ENCODE results near the gene PCSK1N. TPM values are rescaled to one million over a fixed set of nuclear protein-coding genes. Genes with fewer than 3 reads are reported as not detected.
A peak's percentile ranks its signal among the peaks of the same experiment; 100 is the strongest.
"Not testable (repeated sequence)": the region's sequence is repeated elsewhere in the genome, so short reads cannot be mapped to it uniquely, and the experiment has no call there.

The PCSK1N gene
- total RNA-seq (1 to 10 TPM; 1.6 to 8.3 (median 4.9) TPM), polyA plus RNA-seq (9.6 TPM)
- long read RNA-seq, donor 1, transcript PCSK1N-201 (3 exons, 1,050 nt), result major isoform, 5 of 8 reads
- long read RNA-seq, donor 1, partial matches to known transcripts, result 3 of 8 reads
- long read RNA-seq, donor 1, other reads (novel, unspliced or antisense), result 0 of 8 reads
- long read RNA-seq, donor 2, transcript PCSK1N-201 (3 exons, 1,050 nt), result major isoform, 19 of 21 reads
- long read RNA-seq, donor 2, partial matches to known transcripts, result 2 of 21 reads
- long read RNA-seq, donor 2, other reads (novel, unspliced or antisense), result 0 of 21 reads
- long read RNA-seq, donor 3, partial matches to known transcripts, result 0 of 4 reads
- long read RNA-seq, donor 3, other reads (novel, unspliced or antisense), result 0 of 4 reads
- long read RNA-seq, donor 4, transcript PCSK1N-201 (3 exons, 1,050 nt), result major isoform, 5 of 6 reads
- long read RNA-seq, donor 4, partial matches to known transcripts, result 1 of 6 reads
- long read RNA-seq, donor 4, other reads (novel, unspliced or antisense), result 0 of 6 reads

- intact Hi-C loops (cut with DNase I), result no loop called here
- DNase-seq (no peak), ATAC-seq (no peak)
- Histone ChIP-seq H3K9me3 (ENCODE audit: control insufficient read depth, low read length) (no peaks in the 10 kb centered on the region), H3K4me3 (ENCODE audit: low read length) (peak within 1 kb of the TSS; percentile 52), H3K27me3 (ENCODE audit: control insufficient read depth, insufficient read depth) (no peaks in the 10 kb centered on the region), H3K27ac (ENCODE audit: low read length) (no peak within 1 kb of the TSS), H3K4me1 (ENCODE audit: control insufficient read depth, insufficient read depth, low read length) (no peaks in the 10 kb centered on the region)
- 15% methylated on average over 33 of the region's 35 CpGs for WGBS
These were observed at the start of gene PCSK1N for GRCh38 chrX:48835524-48836329. Gene PCSK1N (minus strand): TSS chrX:48835610. CDS start chrX:48835532, 78 bp downstream.

DNA sequence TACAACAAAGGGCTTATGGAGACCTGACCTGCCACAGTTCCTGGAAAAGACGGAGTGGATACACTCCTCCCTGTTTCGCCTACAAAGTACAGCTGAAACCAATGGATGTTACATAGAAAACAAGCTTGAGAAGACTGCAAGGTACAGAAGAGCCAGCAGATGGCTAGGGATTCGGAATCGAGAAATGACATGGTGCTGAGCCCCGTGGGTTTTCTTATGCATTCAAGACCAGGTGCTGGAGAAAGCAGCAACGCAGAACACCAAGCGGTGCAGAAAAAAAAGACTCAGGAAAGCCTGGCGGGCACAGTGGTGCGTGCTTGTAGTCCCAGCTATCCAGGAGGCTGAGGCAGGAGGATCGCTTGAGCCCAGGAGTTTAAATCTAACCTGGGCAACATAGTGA lies 48.3 kb upstream of the PCSK1N start:
- ATAC-seq (no peak), DNase-seq (no peak)
- Histone ChIP-seq H3K4me3 (ENCODE audit: low read length) (no peak overlapping the region), H3K27ac (ENCODE audit: low read length) (no peak overlapping the region), H3K27me3 (ENCODE audit: control insufficient read depth, insufficient read depth) (no peaks in the 10 kb centered on the region), H3K9me3 (ENCODE audit: control insufficient read depth, low read length) (no peaks in the 10 kb centered on the region), H3K4me1 (ENCODE audit: control insufficient read depth, insufficient read depth, low read length) (no peaks in the 10 kb centered on the region)
- intact Hi-C loops (cut with DNase I), result no loop called here
- WGBS, result 74% methylated on average over 10 of the region's 10 CpGs

DNA sequence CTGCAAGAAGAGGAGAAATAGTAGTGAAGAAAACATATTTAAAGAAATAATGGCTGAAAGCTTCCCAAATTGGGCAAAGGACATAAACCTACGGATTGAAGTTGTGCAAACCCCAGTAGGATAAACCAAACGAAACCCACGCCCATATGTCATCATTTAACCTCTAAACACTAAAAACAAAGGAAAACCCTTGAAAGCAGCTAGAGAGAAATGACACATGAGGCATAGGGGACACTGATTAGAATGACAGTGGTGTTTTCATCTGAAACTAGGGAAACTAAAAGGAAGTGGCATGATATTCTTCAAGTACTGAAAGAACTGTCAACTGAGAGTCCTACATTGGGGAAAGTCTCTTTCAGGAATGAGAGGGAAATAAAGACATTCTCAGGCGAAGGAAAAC lies 41.5 kb upstream of the PCSK1N start:
- H3K4me3 ChIP-seq (ENCODE audit: low read length); H3K27me3 ChIP-seq (ENCODE audit: control insufficient read depth, insufficient read depth); DNase-seq; H3K4me1 ChIP-seq (ENCODE audit: control insufficient read depth, insufficient read depth, low read length); H3K9me3 ChIP-seq (ENCODE audit: control insufficient read depth, low read length); ATAC-seq; H3K27ac ChIP-seq (ENCODE audit: low read length); intact Hi-C loops (cut with DNase I): not testable (repeated sequence)
- 68% methylated on average over 4 of the region's 4 CpGs for WGBS

DNA sequence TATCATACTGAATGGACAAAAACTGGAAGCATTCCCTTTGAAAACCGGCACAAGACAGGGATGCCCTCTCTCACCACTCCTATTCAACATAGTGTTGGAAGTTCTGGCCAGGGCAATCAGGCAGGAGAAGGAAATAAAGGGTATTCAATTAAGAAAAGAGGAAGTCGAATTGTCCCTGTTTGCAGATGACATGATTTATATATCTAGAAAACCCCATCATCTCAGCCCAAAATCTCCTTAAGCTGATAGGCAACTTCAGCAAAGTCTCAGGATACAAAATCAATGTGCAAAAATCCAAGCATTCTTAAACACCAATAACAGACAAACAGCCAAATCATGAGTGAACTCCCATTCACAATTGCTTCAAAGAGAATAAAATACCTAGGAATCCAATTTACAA lies 36.6 kb upstream of the PCSK1N start:
- H3K27me3 ChIP-seq (ENCODE audit: control insufficient read depth, insufficient read depth); intact Hi-C loops (cut with DNase I); ATAC-seq; H3K4me1 ChIP-seq (ENCODE audit: control insufficient read depth, insufficient read depth, low read length); H3K4me3 ChIP-seq (ENCODE audit: low read length); H3K27ac ChIP-seq (ENCODE audit: low read length); DNase-seq; H3K9me3 ChIP-seq (ENCODE audit: control insufficient read depth, low read length): not testable (repeated sequence)
- WGBS, result 50% methylated on average over 1 of the region's 2 CpGs

- Histone ChIP-seq H3K4me1 (ENCODE audit: control insufficient read depth, insufficient read depth, low read length) (no peaks in the 10 kb centered on the region), H3K9me3 (ENCODE audit: control insufficient read depth, low read length) (no peaks in the 10 kb centered on the region), H3K27ac (ENCODE audit: low read length) (no peak overlapping the region), H3K4me3 (ENCODE audit: low read length) (no peak overlapping the region), H3K27me3 (ENCODE audit: control insufficient read depth, insufficient read depth) (no peaks in the 10 kb centered on the region)
- DNase-seq (no peak), ATAC-seq (no peak)
- 39% methylated on average over 4 of the region's 4 CpGs for WGBS
- intact Hi-C loops (cut with DNase I), result no loop called here
These were observed 28.8 kb upstream of the PCSK1N start for GRCh38 chrX:48864210-48864609.

- DNase-seq (no peak), ATAC-seq (no peak)
- Histone ChIP-seq H3K27me3 (ENCODE audit: control insufficient read depth, insufficient read depth) (no peaks in the 10 kb centered on the region), H3K9me3 (ENCODE audit: control insufficient read depth, low read length) (no peaks in the 10 kb centered on the region), H3K27ac (ENCODE audit: low read length) (no peak overlapping the region), H3K4me3 (ENCODE audit: low read length) (no peak overlapping the region), H3K4me1 (ENCODE audit: control insufficient read depth, insufficient read depth, low read length) (no peaks in the 10 kb centered on the region)
- intact Hi-C loops (cut with DNase I), result no loop called here
- WGBS, result 43% methylated on average over 5 of the region's 5 CpGs
These were observed 19.5 kb upstream of the PCSK1N start for GRCh38 chrX:48854898-48855297.

DNA sequence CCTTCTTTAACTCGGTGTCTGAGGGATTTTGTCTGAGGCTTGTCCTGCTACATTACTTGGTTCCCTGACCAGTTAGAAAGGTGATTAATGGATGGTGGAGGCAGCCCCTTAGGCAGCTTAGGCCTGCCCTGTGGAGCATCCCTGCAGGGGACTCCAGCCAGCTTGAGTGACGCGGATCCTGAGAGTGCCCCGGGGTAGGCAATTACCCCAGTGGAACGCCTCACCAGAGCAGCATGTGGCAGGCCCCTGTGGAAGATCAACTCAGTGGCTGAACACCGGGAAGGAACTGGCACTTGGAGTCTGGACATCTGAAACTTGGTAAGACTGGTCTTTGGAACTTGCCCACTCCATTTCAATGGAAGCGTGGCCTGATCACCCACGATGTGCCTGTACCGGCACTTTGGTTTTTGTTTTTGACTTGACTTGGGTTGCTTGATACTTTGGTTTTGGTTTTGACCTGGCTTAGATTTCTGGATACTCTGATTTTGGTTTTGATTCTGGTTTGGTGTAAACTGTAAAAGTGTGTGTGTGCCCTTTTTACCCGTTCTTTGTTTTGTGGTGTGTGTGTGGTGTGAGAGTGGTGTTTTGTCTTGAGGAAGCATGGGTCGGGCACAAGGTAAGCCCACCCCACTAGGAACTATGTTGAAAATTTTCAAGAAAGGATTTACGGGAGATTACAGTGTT lies 18.9 kb upstream of the PCSK1N start:
- not testable (repeated sequence) for ATAC-seq

GRCh38 chrX:48853494-48853893 lies 18.1 kb upstream of the PCSK1N start:
- H3K9me3 ChIP-seq (ENCODE audit: control insufficient read depth, low read length); ATAC-seq; H3K4me3 ChIP-seq (ENCODE audit: low read length); DNase-seq; H3K27me3 ChIP-seq (ENCODE audit: control insufficient read depth, insufficient read depth); H3K4me1 ChIP-seq (ENCODE audit: control insufficient read depth, insufficient read depth, low read length); intact Hi-C loops (cut with DNase I); H3K27ac ChIP-seq (ENCODE audit: low read length): not testable (repeated sequence)

More for the DNA sequence above, 18.9 kb upstream of the PCSK1N start:
- DNase-seq; H3K27me3 ChIP-seq (ENCODE audit: control insufficient read depth, insufficient read depth); H3K27ac ChIP-seq (ENCODE audit: low read length); intact Hi-C loops (cut with DNase I); H3K4me1 ChIP-seq (ENCODE audit: control insufficient read depth, insufficient read depth, low read length); H3K9me3 ChIP-seq (ENCODE audit: control insufficient read depth, low read length); H3K4me3 ChIP-seq (ENCODE audit: low read length): not testable (repeated sequence)
- 85% methylated on average over 12 of the region's 12 CpGs for WGBS

DNA sequence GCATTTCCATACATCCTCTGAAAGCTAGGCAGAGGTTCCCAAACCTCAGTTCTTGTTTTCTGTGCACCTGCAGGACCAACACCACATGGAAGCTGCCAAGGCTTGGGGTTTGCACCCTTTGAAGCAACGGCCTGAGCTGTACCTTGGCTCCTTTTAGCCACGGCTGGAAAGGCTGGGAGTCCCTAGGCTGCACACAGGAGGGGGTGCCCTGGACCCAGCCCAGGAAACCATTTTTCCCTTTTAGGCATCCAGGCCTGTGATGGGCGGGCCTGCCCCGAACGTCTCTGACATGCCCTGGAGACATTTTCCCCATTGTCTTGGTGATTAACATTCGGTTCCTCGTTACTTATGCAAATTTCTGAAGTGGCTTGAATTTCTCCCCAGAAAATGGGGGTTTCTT lies 17.4 kb upstream of the PCSK1N start:
- Histone ChIP-seq H3K27ac (ENCODE audit: low read length) (no peak overlapping the region), H3K9me3 (ENCODE audit: control insufficient read depth, low read length) (no peaks in the 10 kb centered on the region), H3K27me3 (ENCODE audit: control insufficient read depth, insufficient read depth) (no peaks in the 10 kb centered on the region), H3K4me3 (ENCODE audit: low read length) (no peak overlapping the region), H3K4me1 (ENCODE audit: control insufficient read depth, insufficient read depth, low read length) (no peaks in the 10 kb centered on the region)
- DNase-seq (no peak), ATAC-seq (no peak)
- intact Hi-C loops (cut with DNase I), result no loop called here
- WGBS, result 78% methylated on average over 7 of the region's 7 CpGs

DNA sequence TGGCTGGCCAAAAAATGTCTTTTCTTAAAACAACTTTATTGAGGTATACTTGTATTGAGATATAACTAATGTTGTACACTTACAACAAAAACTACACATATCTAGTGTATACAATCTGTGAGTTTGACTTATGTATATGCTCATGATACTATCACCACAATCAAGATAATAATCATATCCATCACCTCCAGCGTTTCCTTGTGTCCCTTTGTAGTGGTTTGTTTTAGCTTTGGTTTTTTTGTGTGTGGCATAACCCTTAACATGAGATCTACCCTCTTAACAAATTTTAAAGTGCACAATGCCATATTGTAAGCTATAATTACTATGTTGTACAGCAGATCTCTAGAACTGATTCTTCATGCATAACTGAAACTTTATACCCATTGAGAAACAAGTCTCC lies 13.4 kb upstream of the PCSK1N start:
- DNase-seq (no peak), ATAC-seq (no peak)
- Histone ChIP-seq H3K4me1 (ENCODE audit: control insufficient read depth, insufficient read depth, low read length) (no peaks in the 10 kb centered on the region), H3K9me3 (ENCODE audit: control insufficient read depth, low read length) (no peaks in the 10 kb centered on the region), H3K27ac (ENCODE audit: low read length) (no peak overlapping the region), H3K27me3 (ENCODE audit: control insufficient read depth, insufficient read depth) (no peaks in the 10 kb centered on the region), H3K4me3 (ENCODE audit: low read length) (no peak overlapping the region)
- intact Hi-C loops (cut with DNase I), result no loop called here
- WGBS, result 69% methylated on average over 1 of the region's 1 CpG

GRCh38 chrX:48839686-48840085 lies 4.3 kb upstream of the PCSK1N start:
- 84% methylated on average over 10 of the region's 10 CpGs for WGBS
- DNase-seq, result no peak

More at GRCh38 chrX:48839686-48840085, 4.3 kb upstream of the PCSK1N start:
- Histone ChIP-seq H3K9me3 (ENCODE audit: control insufficient read depth, low read length) (no peaks in the 10 kb centered on the region), H3K27me3 (ENCODE audit: control insufficient read depth, insufficient read depth) (no peaks in the 10 kb centered on the region), H3K27ac (ENCODE audit: low read length) (no peak overlapping the region), H3K4me3 (ENCODE audit: low read length) (no peak overlapping the region), H3K4me1 (ENCODE audit: control insufficient read depth, insufficient read depth, low read length) (no peaks in the 10 kb centered on the region)
- ATAC-seq, result no peak
- intact Hi-C loops (cut with DNase I), result no loop called here

Data from right cardiac atrium (tissue), 5 donors.